Glomerular endothelial cell (primary cell): Measurements from ENCODE around the gene PCTP. TPM values are rescaled to one million over a fixed set of nuclear protein-coding genes. Genes with fewer than 3 reads are reported as not detected.

ENCODE experiments used
- DNase-seq: peaks from one replicate; pipeline ENCODE4 v3.0.0-alpha.2; 2011; ENCODE audit warnings: low read depth, low spot score; ENCODE audit errors: extremely low read depth
- total RNA-seq: library from RNA; depleted of rRNA; stranded (reverse); fragments of >200 nt; gene quantifications from 2 replicates; pipeline ENCODE4 v1.2.3, GENCODE V29; 2015

The PCTP gene
- total RNA-seq, 1 donor from 2014 or later, result 22.6 TPM

- DNase-seq, result no peak
These were observed 934 bp downstream of the PCTP start for GRCh38 chr17:55751720-55752250.

- DNase-seq, result no peak
These were observed 5.8 kb downstream of the PCTP start for GRCh38 chr17:55756689-55757088.

- no peak for DNase-seq
These were observed 6.8 kb downstream of the PCTP start for GRCh38 chr17:55757659-55758058.

GRCh38 chr17:55758171-55758570 lies 7.3 kb downstream of the PCTP start:
- DNase-seq, result no peak

- no peak for DNase-seq
These were observed 9.9 kb downstream of the PCTP start for GRCh38 chr17:55760643-55761355.

GRCh38 chr17:55762086-55762858 lies 11.4 kb downstream of the PCTP start:
- no peak for DNase-seq

GRCh38 chr17:55763856-55764255 lies 13.0 kb downstream of the PCTP start:
- DNase-seq, result peak; percentile 44

GRCh38 chr17:55764610-55765009 lies 13.8 kb downstream of the PCTP start:
- no peak for DNase-seq

- no peak for DNase-seq
These were observed 14.6 kb downstream of the PCTP start for GRCh38 chr17:55765472-55765871.

GRCh38 chr17:55768936-55769624 lies 18.2 kb downstream of the PCTP start:
- no peak for DNase-seq

GRCh38 chr17:55769625-55770000 lies 18.8 kb downstream of the PCTP start:
- DNase-seq, result no peak

- peak; percentile 54 for DNase-seq
These were observed 19.5 kb downstream of the PCTP start for GRCh38 chr17:55770196-55770870.

- DNase-seq, result no peak
These were observed 21.2 kb downstream of the PCTP start for GRCh38 chr17:55772086-55772485.

GRCh38 chr17:55773671-55774070 lies 22.8 kb downstream of the PCTP start:
- DNase-seq, result no peak

GRCh38 chr17:55774846-55775271 lies 24.0 kb downstream of the PCTP start:
- DNase-seq, result no peak

GRCh38 chr17:55776271-55776670 lies 25.4 kb downstream of the PCTP start:
- DNase-seq, result no peak

- DNase-seq, result no peak
These were observed 26.7 kb downstream of the PCTP start for GRCh38 chr17:55777471-55777971.

GRCh38 chr17:55778389-55779118 lies 27.7 kb downstream of the PCTP start:
- no peak for DNase-seq

- no peak for DNase-seq
These were observed 32.9 kb downstream of the PCTP start for GRCh38 chr17:55783684-55784245.

- no peak for DNase-seq
These were observed 33.8 kb downstream of the PCTP start for GRCh38 chr17:55784666-55785065.
